OCI-LY7 (cell line): ENCODE results near the gene BLOC1S6. TPM values are rescaled to one million over a fixed set of nuclear protein-coding genes. Genes with fewer than 3 reads are reported as not detected.
A peak's percentile ranks its signal among the peaks of the same experiment; 100 is the strongest.

Experiments used
- BruUV-seq: library from RNA; stranded (reverse); fragments of 400-500 nt; replicated peaks from 2 replicates; lab custom pipeline; 2021; lab: Mats Ljungman, UMichigan
- CTCF ChIA-PET: fragments of 300-600 bp; sonication (Branson Sonifier 250); formaldehyde crosslinking; loops from one replicate; lab custom pipeline; 2022; ENCODE audit warnings: antibody characterized with exemption; ENCODE audit not compliant: unreplicated experiment; lab: Charles Lee
- POLR2A ChIA-PET: fragments of 300-600 bp; sonication (Branson Sonifier 250); formaldehyde crosslinking; loops from one replicate; lab custom pipeline; 2022; ENCODE audit warnings: antibody characterized with exemption; lab: Charles Lee
- DNase-seq: peaks from one replicate; pipeline ENCODE4 v3.0.0-alpha.2; 2015; ENCODE audit warnings: low spot score
- H2AFZ ChIP-seq: fragments of 200-600 bp; sonication (generic), shearing (Covaris generic); 2 replicates; pipeline ENCODE4 v1.6.1; 2014; ENCODE audit warnings: mild to moderate bottlenecking, antibody characterized with exemption, low read length, moderate library complexity
- H3K27ac ChIP-seq: fragments of 200-600 bp; sonication (generic); 2 replicates; pipeline ENCODE4 v1.5.1; 2014; ENCODE audit warnings: mixed run types, low read depth, mild to moderate bottlenecking, moderate library complexity, low read length, inconsistent platforms; ENCODE audit not compliant: poor library complexity, severe bottlenecking
- H3K36me3 ChIP-seq: fragments of 200-600 bp; sonication (generic); 2 replicates; pipeline ENCODE4 v1.6.1; 2014; ENCODE audit warnings: mild to moderate bottlenecking, antibody characterized with exemption, low read length, moderate library complexity, mixed read lengths; ENCODE audit not compliant: insufficient read depth
- H3K4me1 ChIP-seq: fragments of 200-600 bp; sonication (generic); 2 replicates; pipeline ENCODE4 v1.5.1; 2014; ENCODE audit warnings: mild to moderate bottlenecking, low read length; ENCODE audit not compliant: insufficient read depth, poor library complexity, severe bottlenecking
- H3K4me2 ChIP-seq: fragments of 200-600 bp; sonication (generic); 2 replicates; pipeline ENCODE4 v1.6.1; 2014; ENCODE audit warnings: mild to moderate bottlenecking, low read length
- H3K4me3 ChIP-seq: fragments of 200-600 bp; sonication (generic); 2 replicates; pipeline ENCODE4 v1.5.1; 2014; ENCODE audit warnings: mild to moderate bottlenecking, low read depth, low read length; ENCODE audit not compliant: poor library complexity, severe bottlenecking
- H3K79me2 ChIP-seq: fragments of 200-600 bp; sonication (generic); 2 replicates; pipeline ENCODE4 v1.6.1; 2016; ENCODE audit warnings: low read depth, mild to moderate bottlenecking, low read length, moderate library complexity, mixed read lengths; ENCODE audit not compliant: insufficient read depth
- H3K9me2 ChIP-seq: fragments of 200-600 bp; sonication (generic); 2 replicates; pipeline ENCODE4 v1.6.1; 2016; ENCODE audit warnings: mild to moderate bottlenecking, low read length, mixed read lengths; ENCODE audit not compliant: insufficient read depth
- H3K9me3 ChIP-seq: fragments of 200-600 bp; sonication (generic); 2 replicates; pipeline ENCODE4 v1.6.1; 2014; ENCODE audit warnings: mild to moderate bottlenecking, mixed run types, low read length, mixed read lengths
- H4K20me1 ChIP-seq: fragments of 200-600 bp; sonication (generic); 2 replicates; pipeline ENCODE4 v1.6.1; 2014; ENCODE audit warnings: mild to moderate bottlenecking, antibody characterized with exemption, low read length, moderate library complexity, mixed read lengths; ENCODE audit not compliant: insufficient read depth
- EZH2phosphoT487 ChIP-seq: fragments of 200-600 bp; sonication (generic); IDR thresholded peaks from 2 replicates; pipeline ENCODE4 v1.6.1; 2018; ENCODE audit warnings: low read depth, borderline replicate concordance, mild to moderate bottlenecking, mixed run types, antibody characterized with exemption, low read length, moderate library complexity, mixed read lengths
- intact Hi-C: fragments of 100-400 bp; cut with micrococcal nuclease; formaldehyde crosslinking; loops from one replicate; pipeline ENCODE4 v1.10.0; 2022; ENCODE audit not compliant: unreplicated experiment
- total RNA-seq, 2 experiments: library from RNA; depleted of rRNA in 1 of 2; stranded (reverse); fragments of >200 nt in 1 of 2; shearing (Covaris generic) in 1 of 2; gene quantifications; 2 replicates each; pipeline ENCODE4 v1.2.3, GENCODE V29; 2014 to 2022
- TF ChIP-seq, protein P1 (sequence below): fragments of 200-600 bp; sonication (generic); conservative IDR thresholded peaks from 2 replicates; pipeline ENCODE4 v1.5.1; 2014; ENCODE audit warnings: mild to moderate bottlenecking, antibody characterized with exemption, low read length, moderate library complexity, mixed read lengths

The BLOC1S6 gene
- total RNA-seq, 2 experiments from 2014 or later, result 50.2 to 79.0 TPM

DNA sequence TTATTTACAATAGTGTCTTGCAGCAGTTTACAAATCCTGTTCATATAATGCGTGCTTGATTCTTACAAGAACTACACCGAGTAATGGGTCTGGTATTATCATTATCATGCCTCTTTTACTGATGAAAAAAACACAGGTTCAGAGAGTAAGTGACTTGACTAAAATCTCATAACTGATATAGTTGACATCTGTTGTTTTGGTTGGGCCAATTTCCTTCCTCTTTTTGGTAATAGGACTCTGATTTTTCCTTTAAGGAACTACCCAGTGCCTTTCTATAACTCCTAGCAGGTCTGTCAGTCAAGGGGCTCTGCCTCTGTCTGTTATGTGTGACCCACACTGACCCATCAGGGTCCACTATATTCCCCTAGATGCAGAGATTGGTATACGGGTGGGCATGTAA is 14.6 kb upstream of the BLOC1S6 start:
- Histone ChIP-seq H3K9me2 (no peaks in the 10 kb centered on the region), H4K20me1 (no peaks in the 10 kb centered on the region), H3K4me3 (no peak overlapping the region), H3K27ac (peak overlapping the region; percentile 36), H3K36me3 (no peaks in the 10 kb centered on the region), H3K4me1 (peaks cover 10% of the 10 kb centered on the region), H3K9me3 (peaks cover 13% of the 10 kb centered on the region; the same call in 1 of the 2 replicates), H3K4me2 (peak overlapping the region; percentile 40), H3K79me2 (no peaks in the 10 kb centered on the region), H2AFZ (peak overlapping the region; percentile 64)
- intact Hi-C loops, result loop anchor here (5.0 kb wide), 1 partner anchor 50 kb away; the partner anchor contains the start of gene SLC30A4
- no TSS peak for BruUV-seq
- peak; percentile 66 for DNase-seq
- POLR2A ChIA-PET, result interaction anchor here (1.0 to 2.3 kb wide), 2 partner anchors 14 to 16 kb away, joined by 3 to 11 read pairs; no protein-coding TSS in a partner anchor
- TF ChIP-seq EZH2phosphoT487, result no peak
- CTCF ChIA-PET, result no interaction called here

DNA sequence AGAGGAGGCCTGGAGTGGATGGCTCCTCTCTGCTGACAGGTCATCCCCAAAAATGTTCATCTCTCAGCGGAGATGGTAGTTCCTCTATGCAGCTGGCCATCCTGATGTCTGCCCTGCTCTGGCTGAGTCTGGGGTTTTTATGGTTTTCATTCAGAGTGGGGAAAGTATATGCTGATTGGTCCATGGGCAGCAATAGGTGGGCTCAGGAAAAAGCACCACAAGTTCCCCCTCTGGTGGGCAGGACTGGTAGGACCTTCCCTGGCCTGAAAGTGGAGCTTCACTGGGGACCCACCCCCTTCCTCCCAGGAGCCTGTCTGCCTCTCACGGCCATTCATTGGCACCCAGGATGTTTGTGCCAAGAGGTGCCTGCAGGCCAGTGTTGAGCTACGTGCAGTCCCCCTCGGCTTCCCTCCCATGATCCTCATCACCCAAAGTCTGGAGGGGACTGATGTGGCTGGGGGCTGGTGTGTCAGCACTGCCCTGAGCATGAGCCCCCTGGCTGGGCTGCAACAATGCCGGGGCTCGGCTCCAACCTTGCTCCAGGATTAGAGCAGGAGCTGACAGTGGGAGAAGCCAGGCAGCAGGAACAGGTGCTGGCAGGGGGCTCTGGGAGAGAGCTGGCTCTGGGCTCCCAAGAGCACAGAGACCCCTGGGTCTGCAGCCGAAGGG is 13.1 kb upstream of the BLOC1S6 start:
- intact Hi-C loops, result loop anchor here (5.0 kb wide), 1 partner anchor 52 kb away; the partner anchor contains the start of gene SLC30A4
- Histone ChIP-seq H3K79me2 (no peaks in the 10 kb centered on the region), H3K4me3 (no peak overlapping the region), H3K4me1 (peaks cover 10% of the 10 kb centered on the region), H3K36me3 (no peaks in the 10 kb centered on the region), H4K20me1 (no peaks in the 10 kb centered on the region), H3K27ac (no peak overlapping the region), H3K4me2 (no peak overlapping the region), H2AFZ (no peak overlapping the region), H3K9me2 (no peaks in the 10 kb centered on the region), H3K9me3 (peaks cover 13% of the 10 kb centered on the region; the same call in 1 of the 2 replicates)
- peak; percentile 55 for DNase-seq
- POLR2A ChIA-PET, result interaction anchor here (1.2 to 2.3 kb wide), 2 partner anchors 12 to 158 kb away, joined by 3 to 11 read pairs; no protein-coding TSS in a partner anchor
- BruUV-seq, result no TSS peak
- CTCF ChIA-PET, result interaction anchor here (0.8 kb wide), 1 partner anchor 12 kb away, joined by 3 read pairs; no protein-coding TSS in a partner anchor
- no peak for TF ChIP-seq EZH2phosphoT487
- TF ChIP-seq, protein P1, sequence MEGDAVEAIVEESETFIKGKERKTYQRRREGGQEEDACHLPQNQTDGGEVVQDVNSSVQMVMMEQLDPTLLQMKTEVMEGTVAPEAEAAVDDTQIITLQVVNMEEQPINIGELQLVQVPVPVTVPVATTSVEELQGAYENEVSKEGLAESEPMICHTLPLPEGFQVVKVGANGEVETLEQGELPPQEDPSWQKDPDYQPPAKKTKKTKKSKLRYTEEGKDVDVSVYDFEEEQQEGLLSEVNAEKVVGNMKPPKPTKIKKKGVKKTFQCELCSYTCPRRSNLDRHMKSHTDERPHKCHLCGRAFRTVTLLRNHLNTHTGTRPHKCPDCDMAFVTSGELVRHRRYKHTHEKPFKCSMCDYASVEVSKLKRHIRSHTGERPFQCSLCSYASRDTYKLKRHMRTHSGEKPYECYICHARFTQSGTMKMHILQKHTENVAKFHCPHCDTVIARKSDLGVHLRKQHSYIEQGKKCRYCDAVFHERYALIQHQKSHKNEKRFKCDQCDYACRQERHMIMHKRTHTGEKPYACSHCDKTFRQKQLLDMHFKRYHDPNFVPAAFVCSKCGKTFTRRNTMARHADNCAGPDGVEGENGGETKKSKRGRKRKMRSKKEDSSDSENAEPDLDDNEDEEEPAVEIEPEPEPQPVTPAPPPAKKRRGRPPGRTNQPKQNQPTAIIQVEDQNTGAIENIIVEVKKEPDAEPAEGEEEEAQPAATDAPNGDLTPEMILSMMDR, result peak; percentile 38

DNA sequence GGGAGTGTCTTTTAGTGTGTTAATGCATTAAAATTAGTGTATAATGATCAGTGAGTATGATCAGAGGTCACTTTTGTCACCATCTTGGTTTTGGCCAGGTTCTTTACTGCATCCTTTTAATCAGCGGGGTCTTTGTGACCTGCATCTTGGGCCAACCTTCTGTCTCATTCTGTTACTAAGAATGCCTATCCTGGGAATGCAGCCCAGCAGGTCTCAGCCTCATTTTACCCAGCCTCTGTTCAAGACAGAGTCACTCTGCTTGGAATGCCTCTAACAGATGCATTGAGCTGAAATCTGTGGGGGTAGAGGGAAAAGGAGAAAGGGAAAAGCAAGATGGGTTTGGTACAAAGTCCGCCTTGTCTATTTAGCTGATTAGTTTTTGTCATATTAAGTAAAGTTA is 5.3 kb upstream of the BLOC1S6 start:
- H3K4me2 ChIP-seq, result no peak overlapping the region
- no peak for DNase-seq
- H3K4me3 ChIP-seq, result no peak overlapping the region
- ChIA-PET CTCF (no interaction called here), POLR2A (no interaction called here)
- H3K9me2 ChIP-seq, result no peaks in the 10 kb centered on the region
- TF ChIP-seq, protein P1, result no peak
- no peak for TF ChIP-seq EZH2phosphoT487
- no peaks in the 10 kb centered on the region for H3K36me3 ChIP-seq
- intact Hi-C loops, result no loop called here
- peaks cover 7% of the 10 kb centered on the region for H3K4me1 ChIP-seq
- BruUV-seq, result no TSS peak
- no peak overlapping the region for H2AFZ ChIP-seq
- H4K20me1 ChIP-seq, result no peaks in the 10 kb centered on the region
- H3K79me2 ChIP-seq, result peaks cover 14% of the 10 kb centered on the region; the same call in 1 of the 2 replicates
- no peaks in the 10 kb centered on the region for H3K9me3 ChIP-seq
- no peak overlapping the region for H3K27ac ChIP-seq
